ENCODE measurements around the gene ADAMTS12. TPM values are rescaled to one million over a fixed set of nuclear protein-coding genes. Genes with fewer than 3 reads are reported as not detected.

The ADAMTS12 gene
- total RNA-seq, 3 donors from 2014 or later, result 0.69 to 2.9 (median 0.72) TPM

DNA sequence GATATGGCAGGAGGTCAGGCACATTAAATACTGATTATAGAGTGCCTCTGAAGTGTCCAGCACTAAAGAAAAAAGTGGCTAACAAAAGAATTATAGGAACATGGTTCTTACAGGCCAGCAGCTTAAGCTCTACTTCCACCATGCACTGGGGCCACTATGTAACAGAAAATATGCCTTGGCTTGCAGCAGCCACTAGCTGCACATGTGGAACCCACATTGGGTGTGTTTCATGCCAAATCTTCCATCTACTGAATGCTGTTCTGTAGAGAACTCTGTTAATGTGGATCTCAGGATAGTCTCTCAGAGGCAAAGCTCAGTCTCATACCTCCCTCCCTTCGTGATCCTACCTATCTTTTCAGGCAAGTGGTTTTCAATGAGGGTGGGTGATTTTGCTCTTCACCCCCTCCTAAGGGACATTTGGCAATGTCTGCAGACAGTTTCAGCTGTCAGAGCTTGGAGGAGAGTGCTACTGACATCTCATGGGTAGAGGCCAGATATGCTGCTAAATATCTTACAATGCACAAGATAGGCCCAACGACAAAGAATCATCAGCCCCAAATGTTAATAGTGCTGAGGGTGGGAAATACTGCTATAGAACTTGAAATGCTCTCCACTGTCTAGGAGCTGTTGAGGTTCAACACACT is 232.1 kb downstream of the ADAMTS12 start:
- intact Hi-C loops (cut with DNase I, micrococcal nuclease), result no loop called here
- ATAC-seq, result no peak
- no peaks in the 10 kb centered on the region for H3K4me1 ChIP-seq (ENCODE audit: low read depth)

DNA sequence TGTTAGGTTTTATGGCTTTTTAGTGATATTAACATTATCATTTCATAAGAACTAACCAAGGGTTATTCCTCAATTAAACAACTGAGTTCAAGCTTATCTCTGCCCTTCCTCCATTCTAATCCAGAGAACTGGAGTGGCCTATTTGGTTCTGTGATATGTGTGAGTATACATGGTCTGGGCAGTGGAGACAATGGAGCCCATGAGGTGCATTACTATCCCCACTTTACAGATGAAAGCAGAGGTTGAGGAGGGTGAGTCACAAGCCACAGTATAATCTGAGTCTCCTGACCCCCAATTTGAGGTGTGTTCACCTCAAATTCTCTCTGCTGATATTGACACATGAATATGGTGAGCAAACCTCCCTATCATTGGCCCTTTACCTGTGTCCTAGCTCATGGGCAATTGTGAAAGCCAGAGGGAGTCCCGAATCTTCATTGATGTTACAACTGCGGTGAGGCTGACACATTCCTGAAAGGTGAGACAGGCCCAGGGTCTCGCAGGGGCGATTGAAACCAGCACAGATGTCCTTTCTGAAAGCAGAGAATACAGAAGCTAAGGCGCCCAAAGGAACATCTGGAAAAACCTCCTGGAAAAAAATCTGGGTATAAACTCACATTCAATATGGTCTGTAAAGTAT is 233.9 kb downstream of the ADAMTS12 start:
- no peak overlapping the region for H3K4me3 ChIP-seq

More for the DNA sequence above, 232.1 kb downstream of the ADAMTS12 start:
- Histone ChIP-seq H3K36me3 (ENCODE audit: low read depth) (no peaks in the 10 kb centered on the region), H3K9me3 (no peaks in the 10 kb centered on the region), H3K4me3 (no peak overlapping the region)
- TF ChIP-seq, protein P1, sequence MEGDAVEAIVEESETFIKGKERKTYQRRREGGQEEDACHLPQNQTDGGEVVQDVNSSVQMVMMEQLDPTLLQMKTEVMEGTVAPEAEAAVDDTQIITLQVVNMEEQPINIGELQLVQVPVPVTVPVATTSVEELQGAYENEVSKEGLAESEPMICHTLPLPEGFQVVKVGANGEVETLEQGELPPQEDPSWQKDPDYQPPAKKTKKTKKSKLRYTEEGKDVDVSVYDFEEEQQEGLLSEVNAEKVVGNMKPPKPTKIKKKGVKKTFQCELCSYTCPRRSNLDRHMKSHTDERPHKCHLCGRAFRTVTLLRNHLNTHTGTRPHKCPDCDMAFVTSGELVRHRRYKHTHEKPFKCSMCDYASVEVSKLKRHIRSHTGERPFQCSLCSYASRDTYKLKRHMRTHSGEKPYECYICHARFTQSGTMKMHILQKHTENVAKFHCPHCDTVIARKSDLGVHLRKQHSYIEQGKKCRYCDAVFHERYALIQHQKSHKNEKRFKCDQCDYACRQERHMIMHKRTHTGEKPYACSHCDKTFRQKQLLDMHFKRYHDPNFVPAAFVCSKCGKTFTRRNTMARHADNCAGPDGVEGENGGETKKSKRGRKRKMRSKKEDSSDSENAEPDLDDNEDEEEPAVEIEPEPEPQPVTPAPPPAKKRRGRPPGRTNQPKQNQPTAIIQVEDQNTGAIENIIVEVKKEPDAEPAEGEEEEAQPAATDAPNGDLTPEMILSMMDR (IDR thresholded peaks at IDR 0.05), result no peak
- DNase-seq, result no peak

DNA sequence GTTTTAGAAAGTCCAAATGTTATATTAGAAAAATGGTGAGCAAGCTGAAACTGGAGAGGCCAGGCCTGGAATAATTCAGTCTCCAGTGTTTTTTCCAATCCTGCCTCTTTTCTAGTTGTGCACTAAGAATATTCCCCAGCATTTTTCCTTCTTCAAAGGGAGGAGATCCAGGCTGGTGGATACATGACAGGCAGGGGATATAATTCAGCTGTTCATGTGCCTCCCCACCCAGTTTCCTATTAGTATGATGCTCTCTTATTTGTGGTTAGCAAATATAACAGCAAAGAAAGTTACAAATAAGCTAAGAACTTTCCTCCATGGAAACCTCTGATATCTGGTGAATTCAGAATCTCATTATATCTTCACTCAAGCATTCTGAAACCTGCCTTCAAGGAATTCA is 234.6 kb downstream of the ADAMTS12 start:
- ATAC-seq (no peak), DNase-seq (no peak)
- no peaks in the 10 kb centered on the region for H3K9me3 ChIP-seq
- no peaks in the 10 kb centered on the region for H3K36me3 ChIP-seq (ENCODE audit: low read depth)
- H3K4me3 ChIP-seq, result no peak overlapping the region
- H3K4me1 ChIP-seq (ENCODE audit: low read depth), result no peaks in the 10 kb centered on the region
- intact Hi-C loops (cut with DNase I, micrococcal nuclease), result no loop called here
- TF ChIP-seq, protein P1 (IDR thresholded peaks at IDR 0.05), result no peak

More for the DNA sequence above, 233.9 kb downstream of the ADAMTS12 start:
- DNase-seq (no peak), ATAC-seq (no peak)
- H3K4me1 ChIP-seq (ENCODE audit: low read depth), result no peaks in the 10 kb centered on the region
- no peaks in the 10 kb centered on the region for H3K9me3 ChIP-seq
- H3K36me3 ChIP-seq (ENCODE audit: low read depth), result no peaks in the 10 kb centered on the region
- intact Hi-C loops (cut with DNase I, micrococcal nuclease), result no loop called here
- TF ChIP-seq, protein P1 (IDR thresholded peaks at IDR 0.05), result no peak

DNA sequence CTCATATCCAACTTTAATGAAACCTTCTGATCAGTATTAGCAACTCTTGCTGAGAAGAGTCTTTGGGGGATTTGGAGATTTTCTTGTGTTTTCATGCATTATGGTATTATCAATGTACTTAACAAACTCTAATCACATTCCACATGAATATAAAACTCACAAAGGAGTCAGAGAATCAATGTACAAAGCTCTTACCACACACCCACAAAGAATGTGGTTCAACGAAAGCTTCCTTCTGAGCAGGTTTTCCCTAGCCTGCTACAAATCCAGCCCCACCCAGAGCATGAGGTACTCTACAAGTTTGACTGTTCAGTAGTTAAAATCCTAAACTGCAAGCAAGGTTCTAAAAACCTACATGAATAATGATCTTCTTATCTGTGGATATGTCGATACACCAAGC is 240.9 kb downstream of the ADAMTS12 start:
- Histone ChIP-seq H3K9me3 (no peaks in the 10 kb centered on the region), H3K4me3 (no peak overlapping the region), H3K4me1 (ENCODE audit: low read depth) (no peaks in the 10 kb centered on the region), H3K36me3 (ENCODE audit: low read depth) (no peaks in the 10 kb centered on the region)
- no peak for ATAC-seq
- intact Hi-C loops (cut with DNase I, micrococcal nuclease), result no loop called here
- TF ChIP-seq, protein P1 (IDR thresholded peaks at IDR 0.05), result no peak
- DNase-seq, result no peak

DNA sequence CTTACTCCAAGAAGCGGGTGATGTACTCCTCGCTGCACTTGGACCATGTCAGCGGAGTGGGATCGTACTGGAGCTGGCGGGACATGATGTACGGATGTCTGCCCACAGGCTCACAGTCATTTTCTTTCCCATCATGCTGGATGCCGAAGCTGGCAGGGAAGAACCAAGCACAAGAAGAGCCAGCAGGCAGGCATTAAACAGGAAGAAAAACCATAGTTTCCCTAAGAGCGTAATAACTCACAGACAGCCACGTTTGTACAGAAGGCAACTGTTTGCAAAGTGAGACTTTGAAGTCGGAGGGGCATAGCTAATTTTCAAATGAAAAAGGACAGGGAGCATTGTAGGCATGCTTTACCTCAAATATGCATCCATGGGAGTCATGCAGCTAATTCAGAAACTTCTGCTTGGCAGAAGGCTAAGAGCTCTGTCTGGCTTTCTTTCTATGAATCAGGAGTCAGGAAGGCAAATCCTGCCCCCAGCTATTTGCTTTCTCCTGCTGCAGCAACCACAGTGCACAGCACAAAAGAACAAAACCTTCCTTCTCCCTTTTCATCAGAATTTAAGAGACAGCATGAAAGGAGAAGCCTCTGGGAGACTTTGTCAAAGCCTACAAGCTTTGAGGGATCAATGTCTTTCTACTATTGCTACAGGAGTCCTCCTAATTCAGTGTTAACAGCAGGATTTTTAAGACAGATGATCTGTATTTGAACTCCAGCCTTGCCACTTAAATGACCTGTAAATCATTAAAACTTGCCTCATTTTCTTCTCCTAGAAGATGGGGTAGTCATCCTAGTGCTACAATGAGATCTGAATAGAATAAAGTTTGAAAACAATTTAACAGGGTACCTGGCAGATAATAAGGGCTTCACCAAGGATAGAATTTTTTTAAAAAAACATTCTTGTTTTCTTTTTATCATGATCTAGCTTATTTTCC is 242.0 kb downstream of the ADAMTS12 start:
- Histone ChIP-seq H3K4me1 (ENCODE audit: low read depth) (no peaks in the 10 kb centered on the region), H3K4me3 (no peak overlapping the region), H3K9me3 (no peaks in the 10 kb centered on the region), H3K36me3 (ENCODE audit: low read depth) (no peaks in the 10 kb centered on the region)
- DNase-seq (no peak), ATAC-seq (no peak)
- intact Hi-C loops (cut with DNase I, micrococcal nuclease), result no loop called here
- TF ChIP-seq, protein P1 (IDR thresholded peaks at IDR 0.05), result no peak
